AG09319 (cell line): ENCODE data around the gene HPS1.

Experiments used
- DNase-seq: peaks from one replicate; pipeline ENCODE4 v3.0.0-alpha.2; 2010; ENCODE audit warnings: low read depth; ENCODE audit errors: extremely low read depth
- TF ChIP-seq, protein P1 (sequence below): IDR thresholded peaks from 2 replicates; pipeline ENCODE4 v1.5.1; 2011; ENCODE audit warnings: low read depth, mild to moderate bottlenecking, inconsistent platforms, low read length, moderate library complexity

HPS1 gene

GRCh38 chr10:98410759-98411158 lies 36.0 kb downstream of the HPS1 start:
- no peak for DNase-seq

GRCh38 chr10:98410135-98410743 lies 36.5 kb downstream of the HPS1 start:
- TF ChIP-seq, protein P1, sequence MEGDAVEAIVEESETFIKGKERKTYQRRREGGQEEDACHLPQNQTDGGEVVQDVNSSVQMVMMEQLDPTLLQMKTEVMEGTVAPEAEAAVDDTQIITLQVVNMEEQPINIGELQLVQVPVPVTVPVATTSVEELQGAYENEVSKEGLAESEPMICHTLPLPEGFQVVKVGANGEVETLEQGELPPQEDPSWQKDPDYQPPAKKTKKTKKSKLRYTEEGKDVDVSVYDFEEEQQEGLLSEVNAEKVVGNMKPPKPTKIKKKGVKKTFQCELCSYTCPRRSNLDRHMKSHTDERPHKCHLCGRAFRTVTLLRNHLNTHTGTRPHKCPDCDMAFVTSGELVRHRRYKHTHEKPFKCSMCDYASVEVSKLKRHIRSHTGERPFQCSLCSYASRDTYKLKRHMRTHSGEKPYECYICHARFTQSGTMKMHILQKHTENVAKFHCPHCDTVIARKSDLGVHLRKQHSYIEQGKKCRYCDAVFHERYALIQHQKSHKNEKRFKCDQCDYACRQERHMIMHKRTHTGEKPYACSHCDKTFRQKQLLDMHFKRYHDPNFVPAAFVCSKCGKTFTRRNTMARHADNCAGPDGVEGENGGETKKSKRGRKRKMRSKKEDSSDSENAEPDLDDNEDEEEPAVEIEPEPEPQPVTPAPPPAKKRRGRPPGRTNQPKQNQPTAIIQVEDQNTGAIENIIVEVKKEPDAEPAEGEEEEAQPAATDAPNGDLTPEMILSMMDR = no peak
- DNase-seq = no peak

More at GRCh38 chr10:98410759-98411158, 36.0 kb downstream of the HPS1 start:
- TF ChIP-seq, protein P1 = no peak

GRCh38 chr10:98408799-98409198 lies 37.9 kb downstream of the HPS1 start:
- TF ChIP-seq, protein P1 = no peak
- no peak for DNase-seq

DNA sequence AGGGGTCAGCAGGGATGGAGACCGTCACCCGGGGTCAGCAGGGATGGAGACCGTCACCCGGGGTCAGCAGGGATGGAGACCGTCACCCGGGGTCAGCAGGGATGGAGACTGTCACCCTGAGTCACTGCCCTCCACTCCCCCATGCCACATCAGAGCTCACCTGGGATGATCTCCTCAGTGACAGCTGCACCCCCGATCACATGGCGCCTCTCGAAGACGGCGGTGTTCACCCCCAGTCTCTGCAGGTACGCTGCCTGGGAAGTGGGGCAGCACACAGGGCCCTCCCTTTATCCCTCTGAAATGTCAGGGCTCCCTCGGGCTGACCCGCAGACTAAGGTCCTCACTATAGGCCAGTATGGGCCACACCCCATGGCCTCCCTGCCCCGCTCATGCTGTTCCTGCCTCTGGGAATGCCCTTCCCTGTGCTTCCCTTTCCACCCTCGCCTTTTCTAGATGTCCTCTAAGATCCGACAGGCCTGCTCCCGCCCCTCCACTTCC lies 38.9 kb downstream of the HPS1 start:
- DNase-seq = no peak
- TF ChIP-seq, protein P1 = no peak

GRCh38 chr10:98407017-98407743 lies 39.6 kb downstream of the HPS1 start:
- TF ChIP-seq, protein P1 = no peak
- no peak for DNase-seq

GRCh38 chr10:98405422-98405821 lies 41.3 kb downstream of the HPS1 start:
- no peak for DNase-seq
- TF ChIP-seq, protein P1 = no peak
